ENCODE measurements around the gene DDC.

DDC gene

DNA sequence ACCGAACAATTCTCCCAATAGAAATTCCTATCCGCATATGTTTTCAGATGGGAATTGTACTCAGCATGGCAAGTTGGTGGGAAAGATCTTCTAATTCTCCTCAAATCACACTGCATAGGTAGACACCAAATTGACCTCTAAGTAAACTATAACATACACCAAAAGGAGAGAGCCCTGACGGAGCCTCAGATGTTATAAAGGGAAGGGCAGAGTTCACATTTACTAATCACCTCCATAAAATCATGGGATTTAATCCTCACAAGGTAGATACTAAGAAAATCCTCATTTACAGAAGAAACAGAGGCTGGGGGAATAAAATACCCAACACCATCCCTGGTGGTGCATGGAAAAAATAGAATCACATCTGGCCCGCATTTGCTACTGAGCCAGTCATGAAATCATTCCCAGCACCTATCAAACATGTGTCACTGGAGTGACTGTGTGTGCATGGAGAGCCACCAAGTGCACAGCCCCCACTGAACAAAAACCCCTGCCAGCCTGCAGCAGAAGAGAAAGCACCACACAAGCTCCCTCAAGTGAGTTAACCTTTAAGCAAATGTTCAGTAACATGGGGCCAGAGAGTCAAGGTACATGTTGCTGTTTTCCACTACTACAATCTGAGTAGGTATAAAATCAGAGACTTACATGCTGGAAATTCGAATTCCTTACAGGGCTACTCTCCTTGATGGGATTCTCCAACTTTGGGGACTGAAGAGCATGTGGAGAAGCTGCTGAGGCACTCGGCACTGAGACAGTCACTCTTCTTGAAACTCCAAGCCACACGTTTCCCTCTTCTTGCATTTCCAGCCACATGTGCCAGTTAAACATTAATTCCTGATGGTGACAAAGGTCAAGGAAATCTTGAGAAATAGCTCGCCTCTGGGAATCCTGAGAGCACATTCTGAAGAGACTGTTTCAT, at the start of gene DDC:
DDC (minus strand) TSS at position 766 of the 919 bp plus-strand sequence. CDS start 21,320 bp downstream, outside the sequence.
- no peak for DNase-seq
- in situ Hi-C loops (cut with MboI; ENCODE audit: low pct_unique_long_range_greater_than_20kb, low sequenced_read_pairs), result no loop called here

GRCh38 chr7:50613473-50613872, 48.3 kb upstream of the DDC start:
- in situ Hi-C loops (cut with MboI; ENCODE audit: low pct_unique_long_range_greater_than_20kb, low sequenced_read_pairs), result no loop called here
- DNase-seq, result no peak

- in situ Hi-C loops (cut with MboI; ENCODE audit: low pct_unique_long_range_greater_than_20kb, low sequenced_read_pairs), result no loop called here
- no peak for DNase-seq
These were observed 47.5 kb upstream of the DDC start for GRCh38 chr7:50612704-50613103.

DNA sequence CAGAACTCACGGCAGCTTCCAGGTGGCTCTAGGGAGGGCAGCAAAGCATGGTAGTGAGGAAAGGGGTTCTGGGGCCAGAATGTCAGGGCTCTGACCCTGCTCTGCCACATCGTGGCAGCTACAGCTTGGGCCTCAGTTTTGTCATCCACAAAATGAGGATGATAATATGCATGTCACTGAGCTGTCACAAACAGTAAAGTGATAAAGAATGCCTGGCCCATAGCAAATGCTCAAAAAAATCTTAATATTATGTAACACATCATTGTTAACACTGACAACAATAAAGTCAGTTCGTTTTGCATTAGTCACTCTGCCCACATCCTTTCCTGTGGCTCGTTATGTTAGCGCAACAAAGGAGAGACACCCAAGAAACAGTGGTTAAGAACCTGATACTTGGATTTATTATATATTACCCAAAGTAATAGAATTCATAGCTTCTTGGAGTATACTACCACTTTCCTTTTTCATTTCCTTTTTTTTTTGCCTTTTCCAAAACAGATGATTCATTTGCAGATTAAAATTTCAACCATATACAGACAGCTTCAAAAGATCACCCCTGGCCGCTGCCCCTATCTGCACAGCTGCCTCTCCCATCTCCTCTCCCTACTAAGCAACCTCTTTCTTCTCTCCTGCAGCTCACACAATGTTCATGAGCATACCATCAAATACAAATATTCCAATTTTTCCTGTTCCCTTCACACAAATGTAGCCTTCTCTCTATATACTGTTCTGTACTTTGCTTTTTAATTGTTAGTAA, 45.5 kb upstream of the DDC start:
- in situ Hi-C loops (cut with MboI; ENCODE audit: low pct_unique_long_range_greater_than_20kb, low sequenced_read_pairs), result no loop called here
- no peak for DNase-seq

DNA sequence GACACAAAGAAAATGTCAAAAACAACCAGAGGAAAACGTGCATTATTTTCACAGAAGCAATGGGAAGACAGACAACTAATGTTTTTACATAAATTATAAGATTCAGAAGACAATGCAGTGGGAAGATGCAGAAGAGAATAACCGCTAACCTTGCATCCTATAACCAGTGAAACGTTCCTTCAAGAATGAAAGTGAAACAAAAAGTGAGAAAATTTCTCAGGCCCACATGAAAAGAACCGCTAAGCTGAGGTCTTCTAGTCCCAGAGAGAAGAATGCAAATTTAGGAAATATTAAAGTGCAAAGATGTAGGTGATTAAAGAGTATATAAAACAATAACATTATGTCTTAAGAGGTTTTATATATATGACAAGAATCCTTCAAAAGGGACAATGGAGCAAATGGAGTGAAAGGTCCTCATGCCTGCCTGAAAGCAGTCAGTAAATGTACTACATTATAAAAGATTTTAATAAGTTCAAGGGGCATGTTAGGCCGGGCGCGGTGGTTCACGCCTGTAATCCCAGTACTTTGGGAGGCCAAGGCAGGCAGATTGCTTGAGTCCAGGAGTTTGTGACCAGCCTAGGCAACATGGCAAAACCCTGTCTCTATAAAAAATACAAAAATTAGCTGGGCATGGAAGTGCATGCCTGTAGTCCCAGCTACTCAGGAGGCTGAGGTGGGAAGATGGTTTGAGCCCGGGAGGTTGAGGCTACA, 43.1 kb upstream of the DDC start:
- DNase-seq, result no peak
- in situ Hi-C loops (cut with MboI; ENCODE audit: low pct_unique_long_range_greater_than_20kb, low sequenced_read_pairs), result no loop called here

DNA sequence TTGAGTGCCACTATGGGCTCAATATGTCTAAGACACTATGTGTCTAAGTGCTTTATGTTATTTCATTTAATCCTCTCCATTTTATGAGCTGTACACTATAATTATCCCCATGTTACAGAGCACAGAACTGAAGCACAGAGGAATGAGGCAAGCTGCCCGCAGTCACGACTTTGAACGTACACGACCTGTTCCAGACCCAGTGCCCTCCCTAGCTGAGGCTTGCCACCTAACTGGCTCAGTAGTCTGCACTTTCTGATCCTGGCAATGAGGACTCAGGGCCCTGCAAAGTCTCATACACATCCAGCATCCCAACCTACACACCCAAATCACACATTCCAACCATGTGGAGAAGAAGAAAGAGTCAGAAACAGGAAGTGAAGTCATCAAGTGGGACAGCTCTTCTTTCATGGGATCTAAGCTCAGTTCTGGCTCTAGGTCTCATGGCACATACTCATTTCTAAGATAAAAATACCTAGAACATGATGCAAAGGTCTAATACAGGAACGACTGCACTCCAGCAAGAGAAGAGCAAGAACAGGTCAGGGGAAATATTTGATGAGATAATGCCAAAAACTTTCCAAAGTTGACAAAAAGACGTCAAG, 42.4 kb upstream of the DDC start:
- in situ Hi-C loops (cut with MboI; ENCODE audit: low pct_unique_long_range_greater_than_20kb, low sequenced_read_pairs), result no loop called here
- DNase-seq, result no peak

GRCh38 chr7:50605059-50605458, 39.9 kb upstream of the DDC start:
- in situ Hi-C loops (cut with MboI; ENCODE audit: low pct_unique_long_range_greater_than_20kb, low sequenced_read_pairs), result no loop called here
- DNase-seq, result no peak

GRCh38 chr7:50603287-50603686, 38.1 kb upstream of the DDC start:
- no peak for DNase-seq
- in situ Hi-C loops (cut with MboI; ENCODE audit: low pct_unique_long_range_greater_than_20kb, low sequenced_read_pairs), result no loop called here

- no peak for DNase-seq
- in situ Hi-C loops (cut with MboI; ENCODE audit: low pct_unique_long_range_greater_than_20kb, low sequenced_read_pairs), result no loop called here
These were observed 34.2 kb upstream of the DDC start for GRCh38 chr7:50599385-50599784.

- no peak for DNase-seq
- in situ Hi-C loops (cut with MboI; ENCODE audit: low pct_unique_long_range_greater_than_20kb, low sequenced_read_pairs), result no loop called here
These were observed 33.5 kb upstream of the DDC start for GRCh38 chr7:50598460-50599343.

DNA sequence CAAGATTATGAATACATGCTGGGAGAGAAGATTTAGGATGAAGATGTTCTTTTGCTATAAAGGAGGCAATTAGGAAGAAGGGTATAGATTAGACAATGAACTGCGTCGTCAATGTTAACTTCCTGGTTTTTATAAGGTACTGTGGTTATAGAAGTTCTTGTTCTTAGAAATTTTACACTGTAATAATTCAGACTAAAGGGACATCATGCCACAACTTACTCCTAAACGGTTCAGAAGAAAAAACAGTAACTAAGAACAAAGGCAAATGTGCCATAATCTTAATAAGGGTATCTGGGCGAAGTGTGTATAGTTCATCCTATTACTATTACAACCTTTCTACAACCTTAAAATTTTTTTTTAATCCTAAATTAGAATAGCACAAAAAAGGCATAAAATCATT, 31.3 kb upstream of the DDC start:
- in situ Hi-C loops (cut with MboI; ENCODE audit: low pct_unique_long_range_greater_than_20kb, low sequenced_read_pairs), result no loop called here
- DNase-seq, result no peak

- in situ Hi-C loops (cut with MboI; ENCODE audit: low pct_unique_long_range_greater_than_20kb, low sequenced_read_pairs), result no loop called here
- DNase-seq, result no peak
These were observed 30.4 kb upstream of the DDC start for GRCh38 chr7:50595491-50596102.

DNA sequence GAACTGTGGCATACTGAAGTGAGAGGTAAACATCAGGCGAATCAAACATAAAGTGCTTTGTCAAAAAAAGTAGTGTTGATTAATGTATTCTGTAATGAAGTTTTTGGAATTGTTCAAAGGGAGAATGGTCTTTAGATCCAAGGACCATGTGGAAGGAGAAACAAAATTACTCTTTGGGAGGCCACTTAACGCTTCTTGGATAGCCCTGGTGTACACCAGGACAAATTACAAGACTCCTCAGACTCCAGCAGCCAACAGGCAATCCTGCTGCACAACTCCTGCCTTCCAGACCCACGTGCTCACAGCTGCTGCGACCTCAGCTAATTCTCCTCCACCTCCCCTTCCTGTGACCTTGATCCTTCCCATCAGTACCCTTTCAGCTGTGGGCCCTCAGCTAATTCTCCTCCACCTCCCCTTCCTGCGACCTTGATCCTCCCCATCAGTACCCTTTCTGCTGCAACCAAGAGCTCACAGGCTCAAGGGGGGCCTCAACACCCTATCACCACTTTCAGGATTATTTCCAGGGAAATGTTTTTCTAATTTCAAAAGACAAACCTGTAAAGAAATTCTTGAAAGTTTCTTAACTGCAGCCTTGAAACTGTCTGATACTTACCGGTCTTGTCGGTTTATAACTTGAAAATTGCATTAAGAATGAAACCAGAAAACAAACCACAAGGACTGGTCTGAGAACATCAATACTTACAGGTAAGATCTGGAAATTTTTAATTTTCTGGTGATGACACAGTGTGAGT, 29.7 kb upstream of the DDC start:
- DNase-seq, result no peak
- in situ Hi-C loops (cut with MboI; ENCODE audit: low pct_unique_long_range_greater_than_20kb, low sequenced_read_pairs), result no loop called here

DNA sequence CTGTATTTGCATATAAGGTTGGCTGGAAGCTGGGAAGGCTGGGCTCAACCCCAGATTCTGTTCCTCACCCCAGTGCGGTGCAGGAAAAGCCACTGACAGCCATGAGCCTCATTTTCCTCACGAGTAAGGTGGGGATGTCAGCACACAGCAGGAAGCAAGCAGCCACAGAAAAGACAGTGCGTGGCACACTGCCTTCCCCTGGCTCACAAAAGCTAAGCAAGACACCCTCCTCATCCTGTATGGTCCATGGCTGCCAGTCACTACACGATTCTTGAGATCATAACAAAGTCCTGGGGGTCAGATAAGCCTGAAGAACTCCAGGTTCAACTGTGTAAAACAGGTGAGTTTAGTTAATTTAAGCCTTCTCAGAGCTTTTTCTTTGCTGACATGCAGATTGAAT, 28.9 kb upstream of the DDC start:
- DNase-seq, result no peak
- in situ Hi-C loops (cut with MboI; ENCODE audit: low pct_unique_long_range_greater_than_20kb, low sequenced_read_pairs), result no loop called here

DNA sequence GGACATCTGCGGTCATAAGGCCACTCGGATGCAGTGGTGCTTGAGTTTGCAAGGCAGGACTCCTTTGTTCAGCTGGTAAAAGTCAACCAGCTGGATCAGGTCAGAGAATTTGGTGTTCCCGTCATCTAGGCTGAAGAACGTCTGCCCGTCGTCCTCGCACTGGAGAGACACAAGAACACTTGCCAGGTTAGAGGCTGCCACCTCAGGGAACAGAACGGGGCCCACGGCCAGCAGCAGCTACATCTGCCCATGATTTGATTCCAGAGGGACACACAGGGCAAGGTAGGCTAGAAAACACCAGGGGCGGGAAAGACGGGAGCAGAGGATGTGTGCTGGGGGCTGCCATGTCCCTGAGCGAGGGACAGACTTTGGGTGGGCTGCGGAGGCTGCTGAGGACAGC, 27.7 kb upstream of the DDC start:
- in situ Hi-C loops (cut with MboI; ENCODE audit: low pct_unique_long_range_greater_than_20kb, low sequenced_read_pairs), result no loop called here

GRCh38 chr7:50591480-50592438, 26.6 kb upstream of the DDC start:
- in situ Hi-C loops (cut with MboI; ENCODE audit: low pct_unique_long_range_greater_than_20kb, low sequenced_read_pairs), result no loop called here
- DNase-seq, result no peak

More for the DNA sequence above, 27.7 kb upstream of the DDC start:
- no peak for DNase-seq
